AG09309 (cell line): Measurements from ENCODE around the gene LY6G6F.

Experiments
- DNase-seq: peaks from one replicate; pipeline ENCODE4 v3.0.0-alpha.2; 2010; ENCODE audit warnings: low read depth
- H3K4me3 ChIP-seq: 2 replicates; pipeline ENCODE4 v1.5.1; 2011; ENCODE audit warnings: mild to moderate bottlenecking, low read depth, low read length, moderate library complexity; ENCODE audit not compliant: control insufficient read depth
- CTCF ChIP-seq: IDR thresholded peaks from 2 replicates; pipeline ENCODE4 v1.5.1; 2011; ENCODE audit warnings: mild to moderate bottlenecking, low read depth, low read length, inconsistent platforms; ENCODE audit not compliant: insufficient read depth, control insufficient read depth; ENCODE audit errors: missing control alignments

The LY6G6F gene

GRCh38 chr6:31680226-31681134, 26.2 kb upstream of the LY6G6F start, which contains the start of gene LY6G5C:
Gene LY6G5C (minus strand): TSS chr6:31681067. CDS start chr6:31680373, 694 bp downstream.
- peak within 1 kb of the TSS; percentile 48 for H3K4me3 ChIP-seq
- DNase-seq = peak; percentile 81
- TF ChIP-seq CTCF = peak; percentile 86

GRCh38 chr6:31681135-31681671, 25.5 kb upstream of the LY6G6F start:
- TF ChIP-seq CTCF = no peak
- peak overlapping the region; percentile 48 for H3K4me3 ChIP-seq
- no peak for DNase-seq

GRCh38 chr6:31683591-31683990, 23.1 kb upstream of the LY6G6F start:
- no peak for TF ChIP-seq CTCF
- H3K4me3 ChIP-seq = no peak overlapping the region

GRCh38 chr6:31686483-31686882, 20.2 kb upstream of the LY6G6F start:
- TF ChIP-seq CTCF = no peak
- DNase-seq = no peak
- H3K4me3 ChIP-seq = no peak overlapping the region

More at GRCh38 chr6:31683591-31683990, 23.1 kb upstream of the LY6G6F start:
- no peak for DNase-seq

GRCh38 chr6:31687321-31687720, 19.3 kb upstream of the LY6G6F start:
- no peak for TF ChIP-seq CTCF
- no peak for DNase-seq
- no peak overlapping the region for H3K4me3 ChIP-seq

- no peak for DNase-seq
- H3K4me3 ChIP-seq = no peak overlapping the region
- TF ChIP-seq CTCF = no peak
Measured at GRCh38 chr6:31687860-31688693, 18.6 kb upstream of the LY6G6F start.
